NT2/D1 (cell line): ENCODE data around the gene BANP.
"Not testable (repeated sequence)": the region's sequence is repeated elsewhere in the genome, so short reads cannot be mapped to it uniquely, and the experiment has no call there.

Source experiments
- DNase-seq: peaks from one replicate; pipeline ENCODE4 v3.0.0-alpha.2; 2011; ENCODE audit warnings: low read depth, low spot score
- H3K27me3 ChIP-seq: 2 replicates; pipeline ENCODE4 v1.6.0; 2011; ENCODE audit warnings: mild to moderate bottlenecking; ENCODE audit not compliant: insufficient read length, insufficient read depth
- H3K36me3 ChIP-seq: 2 replicates; pipeline ENCODE4 v1.6.1; 2011; ENCODE audit warnings: mild to moderate bottlenecking, low read length, mixed read lengths; ENCODE audit not compliant: insufficient read depth, insufficient read length
- H3K4me1 ChIP-seq: 2 replicates; pipeline ENCODE4 v1.5.1; 2011; ENCODE audit not compliant: insufficient read depth, insufficient read length
- H3K4me3 ChIP-seq: 2 replicates; pipeline ENCODE4 v1.5.1; 2011; ENCODE audit warnings: low read depth; ENCODE audit not compliant: insufficient read length
- H3K9ac ChIP-seq: 2 replicates; pipeline ENCODE4 v1.6.0; 2011; ENCODE audit warnings: low read depth; ENCODE audit not compliant: insufficient read length
- H3K9me3 ChIP-seq: 2 replicates; pipeline ENCODE4 v1.5.1; 2011; ENCODE audit warnings: mild to moderate bottlenecking, low read length; ENCODE audit not compliant: insufficient read depth
- SUZ12 ChIP-seq: IDR thresholded peaks from 2 replicates; pipeline ENCODE4 v1.6.1; 2011; ENCODE audit not compliant: insufficient read length, insufficient read depth; ENCODE audit errors: extremely low read depth
- YY1 ChIP-seq: IDR thresholded peaks from 2 replicates; pipeline ENCODE4 v1.6.1; 2011; ENCODE audit not compliant: insufficient read length, insufficient read depth
- ZNF274 ChIP-seq: IDR thresholded peaks from 2 replicates; pipeline ENCODE4 v1.6.1; 2011; ENCODE audit warnings: mild to moderate bottlenecking, low read depth, low read length

BANP gene

GRCh38 chr16:88045820-88046303 lies 94.6 kb downstream of the BANP start:
- H3K9me3 ChIP-seq = no peaks in the 10 kb centered on the region
- H3K9ac ChIP-seq = no peak overlapping the region
- H3K4me3 ChIP-seq = no peak overlapping the region
- no peaks in the 10 kb centered on the region for H3K4me1 ChIP-seq
- H3K36me3 ChIP-seq = peaks cover 51% of the 10 kb centered on the region
- no peaks in the 10 kb centered on the region for H3K27me3 ChIP-seq
- no peak for DNase-seq
- no peak for TF ChIP-seq SUZ12
- TF ChIP-seq ZNF274 = no peak
- no peak for TF ChIP-seq YY1

- no peak overlapping the region for H3K4me3 ChIP-seq
- H3K9me3 ChIP-seq = no peaks in the 10 kb centered on the region
- H3K36me3 ChIP-seq = peaks cover 57% of the 10 kb centered on the region
- no peaks in the 10 kb centered on the region for H3K27me3 ChIP-seq
- TF ChIP-seq SUZ12 = no peak
- no peak for TF ChIP-seq ZNF274
- TF ChIP-seq YY1 = no peak
- no peak for DNase-seq
- no peak overlapping the region for H3K9ac ChIP-seq
- H3K4me1 ChIP-seq = no peaks in the 10 kb centered on the region
These were observed 96.2 kb downstream of the BANP start for GRCh38 chr16:88047462-88047861.

GRCh38 chr16:88048985-88049384 lies 97.8 kb downstream of the BANP start:
- no peak for TF ChIP-seq ZNF274
- TF ChIP-seq SUZ12 = no peak
- no peak for TF ChIP-seq YY1
- H3K27me3 ChIP-seq = no peaks in the 10 kb centered on the region
- H3K4me3 ChIP-seq = no peak overlapping the region
- H3K9me3 ChIP-seq = no peaks in the 10 kb centered on the region
- no peaks in the 10 kb centered on the region for H3K4me1 ChIP-seq
- H3K9ac ChIP-seq = no peak overlapping the region
- H3K36me3 ChIP-seq = peaks cover 60% of the 10 kb centered on the region
- no peak for DNase-seq

- no peak for DNase-seq
- no peaks in the 10 kb centered on the region for H3K4me1 ChIP-seq
- H3K4me3 ChIP-seq = no peak overlapping the region
- TF ChIP-seq ZNF274 (no peak), SUZ12 (no peak), YY1 (no peak)
- H3K9me3 ChIP-seq = no peaks in the 10 kb centered on the region
- no peak overlapping the region for H3K9ac ChIP-seq
- no peaks in the 10 kb centered on the region for H3K27me3 ChIP-seq
- peaks cover 62% of the 10 kb centered on the region for H3K36me3 ChIP-seq
These were observed 98.6 kb downstream of the BANP start for GRCh38 chr16:88049561-88050545.

GRCh38 chr16:88050952-88051660 lies 99.9 kb downstream of the BANP start:
- TF ChIP-seq YY1 (no peak), ZNF274 (no peak), SUZ12 (no peak)
- peaks cover 59% of the 10 kb centered on the region for H3K36me3 ChIP-seq
- H3K9me3 ChIP-seq = no peaks in the 10 kb centered on the region
- DNase-seq = no peak
- H3K4me3 ChIP-seq = no peak overlapping the region
- no peaks in the 10 kb centered on the region for H3K27me3 ChIP-seq
- no peaks in the 10 kb centered on the region for H3K4me1 ChIP-seq
- H3K9ac ChIP-seq = no peak overlapping the region

- Histone ChIP-seq H3K9ac (no peak overlapping the region), H3K4me1 (no peaks in the 10 kb centered on the region), H3K27me3 (no peaks in the 10 kb centered on the region), H3K4me3 (no peak overlapping the region), H3K36me3 (peaks cover 60% of the 10 kb centered on the region), H3K9me3 (no peaks in the 10 kb centered on the region)
- DNase-seq = no peak
- TF ChIP-seq YY1 (no peak), SUZ12 (no peak), ZNF274 (no peak)
These were observed 101.4 kb downstream of the BANP start for GRCh38 chr16:88052661-88053060.

- not testable (repeated sequence) for H3K9ac ChIP-seq, H3K9me3 ChIP-seq, H3K4me3 ChIP-seq, DNase-seq, H3K27me3 ChIP-seq, H3K4me1 ChIP-seq
- H3K36me3 ChIP-seq = peaks cover 60% of the 10 kb centered on the region
These were observed 102.2 kb downstream of the BANP start for GRCh38 chr16:88053479-88053878.
